Measurements from ENCODE around the gene NAV1. TPM values are rescaled to one million over a fixed set of nuclear protein-coding genes. Genes with fewer than 3 reads are reported as not detected.

Gene NAV1
- total RNA-seq, 2 donors from 2014 or later, result 16.3 to 32.1 TPM

DNA sequence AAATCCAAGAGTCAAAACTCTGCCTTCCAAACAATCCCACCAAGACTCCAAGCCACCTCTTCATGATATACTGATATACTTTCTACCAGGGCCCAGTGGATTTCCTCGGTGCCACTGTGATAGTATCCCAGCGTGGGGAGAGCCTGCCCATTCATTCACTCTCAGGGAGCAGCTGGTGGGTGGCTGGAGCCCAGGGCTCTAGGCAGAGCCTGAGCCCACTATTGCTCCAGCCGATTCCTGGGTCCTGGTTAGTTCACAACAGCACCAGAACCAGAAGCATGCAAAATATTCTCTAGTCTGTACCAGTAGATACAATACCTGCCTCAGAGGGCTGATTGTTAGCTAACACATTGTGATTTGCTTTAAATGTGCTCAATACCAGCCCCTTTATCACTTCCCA lies 32.8 kb upstream of the NAV1 start:
- H3K27me3 ChIP-seq, result no peaks in the 10 kb centered on the region
- no peak for DNase-seq (ENCODE audit: low spot score)
- no peak for TF ChIP-seq CTCF (IDR thresholded peaks at IDR 0.05)
- H3K36me3 ChIP-seq, result no peaks in the 10 kb centered on the region
- peak overlapping the region; percentile 65 to 88 for H3K4me3 ChIP-seq
- no peaks in the 10 kb centered on the region for H3K9me3 ChIP-seq
- peak overlapping the region; percentile 92 to 93 for H3K27ac ChIP-seq
- peaks cover 0 to 66% of the 10 kb centered on the region in 2 donors for H3K4me1 ChIP-seq

GRCh38 chr1:201506557-201507359 lies 32.2 kb upstream of the NAV1 start, which contains the start of gene CSRP1:
Gene CSRP1, minus strand, starts transcription at chr1:201507123. Its CDS starts 10,820 bp downstream, at chr1:201496303.
- Histone ChIP-seq H3K9me3 (no peaks in the 10 kb centered on the region), H3K27me3 (no peaks in the 10 kb centered on the region), H3K27ac (peak within 1 kb of the TSS; percentile 92 to 93), H3K4me1 (peaks cover 0 to 65% of the 10 kb centered on the region in 2 donors), H3K36me3 (no peaks in the 10 kb centered on the region), H3K4me3 (peak within 1 kb of the TSS; percentile 65 to 88)
- TF ChIP-seq CTCF (IDR thresholded peaks at IDR 0.05), result peak in 1 of 2 donors; percentile 39
- peak; percentile 91 for DNase-seq (ENCODE audit: low spot score)

- TF ChIP-seq CTCF (IDR thresholded peaks at IDR 0.05), result no peak
- no peak for DNase-seq (ENCODE audit: low spot score)
- Histone ChIP-seq H3K4me1 (peaks cover 0 to 66% of the 10 kb centered on the region in 2 donors), H3K36me3 (no peaks in the 10 kb centered on the region), H3K27me3 (no peaks in the 10 kb centered on the region), H3K27ac (peak overlapping the region; percentile 92 to 93), H3K9me3 (no peaks in the 10 kb centered on the region), H3K4me3 (peak overlapping the region; percentile 65 to 88)
These were observed 31.6 kb upstream of the NAV1 start for GRCh38 chr1:201507360-201507675.

GRCh38 chr1:201508809-201509208 lies 30.1 kb upstream of the NAV1 start:
- Histone ChIP-seq H3K9me3 (no peaks in the 10 kb centered on the region), H3K4me3 (no peak overlapping the region), H3K36me3 (no peaks in the 10 kb centered on the region), H3K27ac (peak overlapping the region in 1 of 2 donors; percentile 16), H3K27me3 (no peaks in the 10 kb centered on the region), H3K4me1 (peaks cover 0 to 63% of the 10 kb centered on the region in 2 donors)
- TF ChIP-seq CTCF (IDR thresholded peaks at IDR 0.05), result no peak
- no peak for DNase-seq (ENCODE audit: low spot score)

GRCh38 chr1:201509601-201510374 lies 29.1 kb upstream of the NAV1 start:
- DNase-seq (ENCODE audit: low spot score), result no peak

More at GRCh38 chr1:201509601-201510374, 29.1 kb upstream of the NAV1 start:
- Histone ChIP-seq H3K4me3 (no peak overlapping the region), H3K9me3 (no peaks in the 10 kb centered on the region), H3K36me3 (no peaks in the 10 kb centered on the region), H3K27me3 (no peaks in the 10 kb centered on the region), H3K27ac (no peak overlapping the region), H3K4me1 (peaks cover 0 to 53% of the 10 kb centered on the region in 2 donors)
- no peak for TF ChIP-seq CTCF (IDR thresholded peaks at IDR 0.05)

Data from right atrium auricular region (tissue), 2 donors.